Bronchial epithelial cell (primary cell): ENCODE measurements around the gene C1QA. TPM values are rescaled to one million over a fixed set of nuclear protein-coding genes. Genes with fewer than 3 reads are reported as not detected.

Experiments
- DNase-seq: peaks from one replicate; pipeline ENCODE4 v3.0.0-alpha.2; 2010; ENCODE audit warnings: low read depth
- FAIRE-seq: peaks from 2 replicates; lab custom pipeline; 2011; peaks lifted over from hg19 to GRCh38; lab: Jason Lieb, UNC
- H3K27me3 ChIP-seq: 2 replicates; pipeline ENCODE4 v1.5.1; 2011; ENCODE audit warnings: low read length; ENCODE audit not compliant: control insufficient read depth, insufficient read depth
- H3K36me3 ChIP-seq: 2 replicates; pipeline ENCODE4 v1.5.1; 2011; ENCODE audit warnings: low read length; ENCODE audit not compliant: control insufficient read depth, insufficient read depth
- H3K4me3 ChIP-seq: 2 replicates; pipeline ENCODE4 v1.5.1; 2011; ENCODE audit warnings: mild to moderate bottlenecking, low read depth, low read length, control low read depth
- CTCF ChIP-seq: IDR thresholded peaks from 2 replicates; pipeline ENCODE4 v1.5.1; 2011; ENCODE audit warnings: mild to moderate bottlenecking, moderate library complexity, low read length, control low read depth, inconsistent platforms; ENCODE audit not compliant: insufficient read depth, severe bottlenecking
- total RNA-seq: library from RNA; depleted of rRNA; stranded (reverse); fragments of >200 nt; gene quantifications from 2 replicates; pipeline ENCODE4 v1.2.1, GENCODE V29; 2014

Gene C1QA
- total RNA-seq, 1 donor from 2014 or later, result not detected

GRCh38 chr1:22636927-22637326, 499 bp downstream of the C1QA start:
- FAIRE-seq (no peak), DNase-seq (no peak)
- no peak for TF ChIP-seq CTCF
- Histone ChIP-seq H3K36me3 (no peaks in the 10 kb centered on the region), H3K27me3 (peaks cover 6% of the 10 kb centered on the region), H3K4me3 (no peak overlapping the region)

GRCh38 chr1:22637907-22638445, 1.5 kb downstream of the C1QA start:
- H3K4me3 ChIP-seq, result no peak overlapping the region
- no peak for FAIRE-seq
- H3K27me3 ChIP-seq, result peaks cover 8% of the 10 kb centered on the region
- no peaks in the 10 kb centered on the region for H3K36me3 ChIP-seq
- no peak for DNase-seq
- no peak for TF ChIP-seq CTCF

GRCh38 chr1:22638476-22639234, 2.2 kb downstream of the C1QA start:
- no peak for FAIRE-seq
- Histone ChIP-seq H3K4me3 (no peak overlapping the region), H3K27me3 (peaks cover 6% of the 10 kb centered on the region), H3K36me3 (no peaks in the 10 kb centered on the region)
- no peak for TF ChIP-seq CTCF
- DNase-seq, result no peak

GRCh38 chr1:22639286-22639685, 2.9 kb downstream of the C1QA start:
- no peak for FAIRE-seq
- TF ChIP-seq CTCF, result no peak
- no peak for DNase-seq
- Histone ChIP-seq H3K4me3 (no peak overlapping the region), H3K27me3 (peaks cover 6% of the 10 kb centered on the region), H3K36me3 (no peaks in the 10 kb centered on the region)

GRCh38 chr1:22641247-22641646, 4.8 kb downstream of the C1QA start:
- no peak for TF ChIP-seq CTCF
- peak; percentile 58 for FAIRE-seq
- Histone ChIP-seq H3K36me3 (no peaks in the 10 kb centered on the region), H3K27me3 (peaks cover 6% of the 10 kb centered on the region), H3K4me3 (no peak overlapping the region)
- DNase-seq, result no peak
